Endothelial cell (in vitro differentiated cells): ENCODE results near the gene NECAB3. TPM values are rescaled to one million over a fixed set of nuclear protein-coding genes. Genes with fewer than 3 reads are reported as not detected.
A peak's percentile ranks its signal among the peaks of the same experiment; 100 is the strongest.

Experiments
- DNase-seq: peaks from one replicate; pipeline ENCODE4 v3.0.0; 2021; ENCODE audit warnings: low spot score
- H3K27ac Mint-ChIP-seq: one replicate; pipeline ENCODE4 v1.8.0; 2021; ENCODE audit warnings: mixed read lengths, inconsistent platforms; ENCODE audit not compliant: unreplicated experiment
- H3K27me3 Mint-ChIP-seq: one replicate; pipeline ENCODE4 v1.8.0; 2021; ENCODE audit warnings: mild to moderate bottlenecking, moderate library complexity, mixed read lengths, inconsistent platforms; ENCODE audit not compliant: unreplicated experiment
- H3K36me3 Mint-ChIP-seq: one replicate; pipeline ENCODE4 v1.8.0; 2021; ENCODE audit warnings: mild to moderate bottlenecking, low read depth, mixed read lengths, inconsistent platforms; ENCODE audit not compliant: unreplicated experiment
- H3K4me1 Mint-ChIP-seq: one replicate; pipeline ENCODE4 v1.8.0; 2021; ENCODE audit warnings: mild to moderate bottlenecking, mixed read lengths, inconsistent platforms; ENCODE audit not compliant: unreplicated experiment
- H3K4me3 Mint-ChIP-seq: one replicate; pipeline ENCODE4 v1.8.0; 2021; ENCODE audit warnings: mild to moderate bottlenecking, mixed read lengths, inconsistent platforms; ENCODE audit not compliant: unreplicated experiment
- H3K9me3 Mint-ChIP-seq: one replicate; pipeline ENCODE4 v1.8.0; 2021; ENCODE audit warnings: mixed read lengths, inconsistent platforms; ENCODE audit not compliant: unreplicated experiment
- total RNA-seq: library from RNA; stranded (reverse); fragmentation: NEBNext Ultra II Directional; extraction: Animal tissue kit (Norgen Biotek cat#: 25700); gene quantifications from one replicate; pipeline ENCODE4 v1.2.1, GENCODE V29; 2021; ENCODE audit not compliant: unreplicated experiment
- TF ChIP-seq, protein P1 (sequence below): fragments of 200-600 bp; sonication (generic); IDR thresholded peaks from one replicate; pipeline ENCODE4 v1.5.0; 2021; ENCODE audit warnings: antibody characterized with exemption; ENCODE audit not compliant: unreplicated experiment

Gene NECAB3
- total RNA-seq, 1 donor from 2014 or later = 9.8 TPM

DNA sequence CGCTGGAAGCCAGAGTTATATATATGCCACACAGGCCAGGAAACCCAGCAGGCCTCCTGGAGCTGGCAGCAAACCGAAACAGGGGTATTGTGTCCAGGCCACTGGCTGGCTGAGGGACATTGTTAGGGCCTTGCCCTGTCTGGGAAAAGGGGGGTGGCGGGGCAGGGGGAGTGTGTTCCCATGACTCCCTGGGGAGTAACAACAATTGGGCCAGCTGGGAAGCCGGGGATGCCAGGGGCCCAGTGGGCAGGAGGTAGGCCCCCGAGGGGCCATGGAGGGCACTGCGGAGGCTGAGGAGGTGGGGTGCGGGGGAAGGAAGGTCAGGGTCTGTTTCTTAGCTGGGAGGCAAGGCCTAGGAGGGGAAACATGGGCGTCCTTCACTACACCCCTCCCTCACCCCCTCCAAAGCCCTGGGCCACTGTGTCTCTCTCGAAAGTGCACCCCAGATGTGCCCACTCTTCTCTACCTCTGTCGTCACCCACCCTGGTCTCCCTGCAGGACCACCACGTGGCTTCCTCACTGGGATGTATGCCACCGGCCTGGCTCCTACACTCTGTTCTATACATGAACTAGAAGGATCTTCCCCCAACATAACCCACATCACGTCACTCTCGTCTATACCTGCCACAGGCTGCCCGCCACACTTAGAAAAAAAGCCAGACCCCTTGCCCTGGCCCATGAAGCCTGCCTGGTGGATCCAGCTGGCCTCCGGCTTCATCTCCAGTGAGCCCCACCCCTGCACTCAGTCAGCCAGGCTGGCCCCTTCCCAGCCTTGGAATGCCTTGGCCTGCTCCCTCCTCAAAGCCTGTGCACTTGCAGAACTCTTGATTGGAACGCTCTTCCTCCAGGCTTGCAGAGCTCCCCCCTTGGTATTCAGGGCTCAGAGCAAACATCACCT lies 19.8 kb upstream of the NECAB3 start:
- Mint-ChIP-seq H3K27ac (no peak overlapping the region), H3K27me3 (peaks cover 3% of the 10 kb centered on the region), H3K4me1 (peaks cover 9% of the 10 kb centered on the region), H3K36me3 (peaks cover 8% of the 10 kb centered on the region), H3K9me3 (no peaks in the 10 kb centered on the region), H3K4me3 (no peak overlapping the region)
- TF ChIP-seq, protein P1, sequence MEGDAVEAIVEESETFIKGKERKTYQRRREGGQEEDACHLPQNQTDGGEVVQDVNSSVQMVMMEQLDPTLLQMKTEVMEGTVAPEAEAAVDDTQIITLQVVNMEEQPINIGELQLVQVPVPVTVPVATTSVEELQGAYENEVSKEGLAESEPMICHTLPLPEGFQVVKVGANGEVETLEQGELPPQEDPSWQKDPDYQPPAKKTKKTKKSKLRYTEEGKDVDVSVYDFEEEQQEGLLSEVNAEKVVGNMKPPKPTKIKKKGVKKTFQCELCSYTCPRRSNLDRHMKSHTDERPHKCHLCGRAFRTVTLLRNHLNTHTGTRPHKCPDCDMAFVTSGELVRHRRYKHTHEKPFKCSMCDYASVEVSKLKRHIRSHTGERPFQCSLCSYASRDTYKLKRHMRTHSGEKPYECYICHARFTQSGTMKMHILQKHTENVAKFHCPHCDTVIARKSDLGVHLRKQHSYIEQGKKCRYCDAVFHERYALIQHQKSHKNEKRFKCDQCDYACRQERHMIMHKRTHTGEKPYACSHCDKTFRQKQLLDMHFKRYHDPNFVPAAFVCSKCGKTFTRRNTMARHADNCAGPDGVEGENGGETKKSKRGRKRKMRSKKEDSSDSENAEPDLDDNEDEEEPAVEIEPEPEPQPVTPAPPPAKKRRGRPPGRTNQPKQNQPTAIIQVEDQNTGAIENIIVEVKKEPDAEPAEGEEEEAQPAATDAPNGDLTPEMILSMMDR = no peak
- DNase-seq = no peak

DNA sequence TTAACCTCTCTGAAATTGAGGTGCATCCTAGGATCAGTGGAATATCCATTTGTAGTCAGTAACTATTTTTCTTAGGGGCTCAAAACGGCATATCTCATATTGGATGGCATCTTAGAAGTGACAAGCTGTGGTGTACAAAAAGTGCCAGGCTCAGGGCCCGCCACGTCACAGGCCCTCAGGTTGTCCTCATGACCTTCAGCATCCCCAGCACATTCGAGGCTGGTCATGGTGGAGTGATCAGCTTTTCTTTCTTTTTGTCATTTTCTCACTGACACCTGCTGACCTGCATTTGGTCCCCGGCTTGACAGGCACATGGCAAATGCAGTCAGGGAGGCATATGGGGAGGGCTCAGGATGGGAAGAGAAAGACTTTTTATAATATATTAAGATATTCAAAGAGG lies 19.1 kb upstream of the NECAB3 start:
- no peaks in the 10 kb centered on the region for H3K9me3 Mint-ChIP-seq
- TF ChIP-seq, protein P1 = no peak
- no peak overlapping the region for H3K4me3 Mint-ChIP-seq
- H3K4me1 Mint-ChIP-seq = peaks cover 9% of the 10 kb centered on the region
- H3K36me3 Mint-ChIP-seq = peaks cover 8% of the 10 kb centered on the region
- DNase-seq = no peak
- H3K27ac Mint-ChIP-seq = no peak overlapping the region
- peaks cover 3% of the 10 kb centered on the region for H3K27me3 Mint-ChIP-seq

DNA sequence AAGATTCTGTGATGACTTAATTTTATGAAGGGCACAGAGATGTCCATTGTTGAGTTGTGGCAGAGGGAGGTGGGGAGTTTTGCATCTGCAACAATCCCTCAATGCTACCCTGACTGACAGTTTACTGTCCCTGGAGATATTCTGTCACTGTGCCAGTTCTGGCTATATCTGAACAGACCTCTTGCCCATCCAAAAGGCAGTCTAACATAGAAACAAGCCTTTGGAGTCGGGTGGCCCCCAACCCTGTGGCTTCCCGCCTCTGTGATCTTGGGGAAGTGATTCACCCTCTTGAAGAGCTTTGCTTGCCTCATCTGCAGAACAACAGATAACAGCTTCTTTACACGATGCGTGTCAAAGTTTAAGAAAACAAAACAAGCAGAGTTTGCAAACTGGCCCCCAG lies 15.7 kb upstream of the NECAB3 start:
- peaks cover 13% of the 10 kb centered on the region for H3K4me1 Mint-ChIP-seq
- TF ChIP-seq, protein P1 = no peak
- peaks cover 4% of the 10 kb centered on the region for H3K27me3 Mint-ChIP-seq

DNA sequence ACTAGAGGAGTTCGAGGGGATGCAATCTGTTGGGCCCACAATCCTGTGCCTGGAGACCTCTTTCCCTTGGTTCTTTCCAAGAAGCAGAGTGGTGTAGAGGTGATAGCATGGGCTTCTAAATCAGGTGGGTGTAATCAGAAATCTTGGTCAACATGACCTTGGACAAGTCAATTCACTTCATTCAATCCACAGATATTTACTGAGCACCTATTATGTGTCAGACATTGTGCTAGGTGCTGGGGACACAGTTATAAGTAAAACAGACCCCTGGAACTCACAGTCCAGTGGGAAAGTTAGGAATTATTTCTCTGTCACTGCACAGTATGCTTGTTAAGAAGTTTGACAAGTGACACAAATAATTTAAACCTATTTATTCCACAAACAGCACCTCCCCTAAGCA lies 15.3 kb upstream of the NECAB3 start:
- Mint-ChIP-seq H3K27ac (no peak overlapping the region), H3K4me3 (no peak overlapping the region), H3K4me1 (peaks cover 12% of the 10 kb centered on the region), H3K9me3 (no peaks in the 10 kb centered on the region), H3K36me3 (no peaks in the 10 kb centered on the region), H3K27me3 (peaks cover 4% of the 10 kb centered on the region)
- DNase-seq = no peak
- TF ChIP-seq, protein P1 = no peak

More for the DNA sequence above, 15.7 kb upstream of the NECAB3 start:
- Mint-ChIP-seq H3K27ac (no peak overlapping the region), H3K4me3 (no peak overlapping the region), H3K9me3 (no peaks in the 10 kb centered on the region), H3K36me3 (no peaks in the 10 kb centered on the region)
- DNase-seq = no peak

DNA sequence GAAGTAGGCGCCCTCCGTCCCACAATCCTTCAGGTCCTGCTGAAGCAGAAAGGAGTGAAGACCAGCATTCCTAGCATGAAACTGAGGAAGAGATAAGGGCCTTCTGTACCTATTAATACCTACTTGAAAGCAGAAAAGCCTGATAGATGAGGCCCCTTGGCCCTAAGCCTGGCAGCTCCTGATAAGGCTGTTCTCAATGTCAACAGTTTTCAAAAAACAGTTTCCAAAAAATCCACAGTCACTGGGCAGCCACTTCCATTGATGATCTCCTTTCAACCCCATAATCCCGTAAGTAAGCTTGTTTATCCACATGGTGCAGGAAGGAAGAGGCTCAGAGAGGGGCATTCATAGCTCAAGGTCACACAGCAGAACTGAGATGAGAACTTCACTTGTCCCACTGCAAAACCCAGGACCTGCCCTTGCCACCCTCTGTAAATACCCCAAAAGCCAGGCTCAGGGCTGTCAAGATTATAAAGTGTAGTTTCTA lies 14.8 kb upstream of the NECAB3 start:
- H3K36me3 Mint-ChIP-seq = no peaks in the 10 kb centered on the region
- H3K4me1 Mint-ChIP-seq = peaks cover 7% of the 10 kb centered on the region
- no peaks in the 10 kb centered on the region for H3K9me3 Mint-ChIP-seq
- no peak overlapping the region for H3K4me3 Mint-ChIP-seq
- peak overlapping the region; percentile 9 for H3K27ac Mint-ChIP-seq
- TF ChIP-seq, protein P1 = no peak
- peaks cover 3% of the 10 kb centered on the region for H3K27me3 Mint-ChIP-seq
- no peak for DNase-seq
